Epithelial cell of esophagus (primary cell): ENCODE results near the gene MAPT.

Source experiments
- DNase-seq: peaks from one replicate; pipeline ENCODE4 v3.0.0; 2010; ENCODE audit warnings: low read depth
- H3K4me3 ChIP-seq: 2 replicates; pipeline ENCODE4 v1.5.1; 2011; ENCODE audit warnings: mild to moderate bottlenecking, low read length, control low read depth
- TF ChIP-seq, protein P1 (sequence below): IDR thresholded peaks from 2 replicates; pipeline ENCODE4 v1.5.1; 2011; ENCODE audit warnings: low read depth, mild to moderate bottlenecking, low read length, control low read depth, inconsistent platforms; ENCODE audit not compliant: insufficient read depth; ENCODE audit errors: missing control alignments

The MAPT gene

DNA sequence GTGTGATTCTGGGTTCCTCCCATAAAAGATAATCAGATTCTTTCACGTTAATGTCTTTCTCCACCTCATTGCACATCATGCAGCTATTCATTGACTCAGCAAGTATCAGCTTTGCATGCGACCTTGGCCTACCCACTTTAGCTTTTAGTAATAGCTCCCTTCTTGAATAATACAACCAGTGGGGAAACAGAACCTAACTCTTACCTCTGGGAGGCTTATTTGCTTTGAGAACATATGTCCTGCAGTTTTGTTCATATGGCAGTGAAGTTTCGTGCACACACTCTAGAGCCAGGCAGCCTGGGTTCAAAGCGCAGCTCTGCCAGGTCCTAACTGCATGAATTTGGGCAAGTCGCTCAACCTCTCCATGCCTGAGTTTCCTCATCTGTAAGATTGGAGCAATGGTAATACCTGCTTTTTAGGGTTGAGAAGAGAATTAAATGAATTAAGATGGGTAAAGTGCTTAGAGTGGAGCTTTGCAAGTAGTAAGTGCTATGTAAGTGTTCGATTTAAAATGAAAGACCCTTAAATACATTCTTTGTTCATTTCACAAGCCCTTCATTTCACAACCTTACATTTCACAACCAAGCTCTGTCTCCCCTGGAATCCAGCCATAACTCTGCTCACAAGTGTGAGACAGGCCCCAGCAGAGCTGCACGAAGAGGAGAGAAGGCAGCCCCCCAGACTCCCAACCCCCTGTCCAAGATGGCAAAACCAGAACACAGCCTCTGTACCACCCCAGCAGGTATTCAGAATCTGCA lies 29.3 kb downstream of the MAPT start:
- no peak for DNase-seq
- no peak overlapping the region for H3K4me3 ChIP-seq
- TF ChIP-seq, protein P1, sequence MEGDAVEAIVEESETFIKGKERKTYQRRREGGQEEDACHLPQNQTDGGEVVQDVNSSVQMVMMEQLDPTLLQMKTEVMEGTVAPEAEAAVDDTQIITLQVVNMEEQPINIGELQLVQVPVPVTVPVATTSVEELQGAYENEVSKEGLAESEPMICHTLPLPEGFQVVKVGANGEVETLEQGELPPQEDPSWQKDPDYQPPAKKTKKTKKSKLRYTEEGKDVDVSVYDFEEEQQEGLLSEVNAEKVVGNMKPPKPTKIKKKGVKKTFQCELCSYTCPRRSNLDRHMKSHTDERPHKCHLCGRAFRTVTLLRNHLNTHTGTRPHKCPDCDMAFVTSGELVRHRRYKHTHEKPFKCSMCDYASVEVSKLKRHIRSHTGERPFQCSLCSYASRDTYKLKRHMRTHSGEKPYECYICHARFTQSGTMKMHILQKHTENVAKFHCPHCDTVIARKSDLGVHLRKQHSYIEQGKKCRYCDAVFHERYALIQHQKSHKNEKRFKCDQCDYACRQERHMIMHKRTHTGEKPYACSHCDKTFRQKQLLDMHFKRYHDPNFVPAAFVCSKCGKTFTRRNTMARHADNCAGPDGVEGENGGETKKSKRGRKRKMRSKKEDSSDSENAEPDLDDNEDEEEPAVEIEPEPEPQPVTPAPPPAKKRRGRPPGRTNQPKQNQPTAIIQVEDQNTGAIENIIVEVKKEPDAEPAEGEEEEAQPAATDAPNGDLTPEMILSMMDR = no peak

DNA sequence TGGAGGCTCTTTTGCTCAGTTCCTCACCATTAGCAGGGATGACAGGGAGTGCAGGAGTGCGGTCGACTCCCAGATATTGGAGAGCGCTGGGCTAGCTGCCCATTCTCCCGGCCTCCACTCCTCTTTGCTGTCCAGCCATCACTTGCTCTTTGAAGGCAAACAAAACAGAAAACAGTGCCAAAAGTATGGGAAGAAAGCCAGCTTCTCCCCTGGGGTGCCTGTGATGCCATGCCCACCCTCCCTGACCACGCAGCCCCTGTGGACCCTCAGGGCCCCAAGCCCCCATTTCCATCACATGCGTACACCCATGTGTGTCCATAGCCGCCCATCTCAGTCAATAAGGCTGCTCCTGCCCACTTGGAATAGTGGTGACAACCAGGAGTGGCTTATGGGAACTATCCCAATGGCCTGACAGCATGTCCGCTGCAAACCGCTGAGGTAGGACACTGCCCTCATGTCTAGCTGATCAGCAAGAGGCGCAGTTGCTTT lies 30.0 kb downstream of the MAPT start:
- TF ChIP-seq, protein P1 = no peak
- no peak overlapping the region for H3K4me3 ChIP-seq
- no peak for DNase-seq

DNA sequence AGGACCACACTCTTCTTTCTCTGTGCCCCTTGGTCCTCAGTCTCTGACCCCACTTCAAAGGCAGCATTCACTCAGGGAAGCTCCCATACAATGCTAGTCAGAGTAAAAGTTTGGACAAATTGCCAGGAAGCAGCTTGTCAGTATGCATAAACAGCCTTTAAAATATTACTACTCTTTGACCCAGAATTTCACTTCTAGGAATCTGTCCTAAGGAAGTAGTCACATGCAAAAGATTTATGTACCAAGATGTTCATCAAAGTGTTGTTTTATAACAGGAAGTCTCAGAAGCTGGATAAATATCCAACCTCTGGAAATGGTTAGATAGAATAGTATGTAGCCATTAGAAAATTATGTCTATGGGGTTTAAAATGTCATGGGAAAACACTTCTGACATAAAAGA lies 31.0 kb downstream of the MAPT start:
- H3K4me3 ChIP-seq = no peak overlapping the region
- TF ChIP-seq, protein P1 = no peak
- DNase-seq = no peak

GRCh38 chr17:45927247-45927646 lies 32.9 kb downstream of the MAPT start:
- no peak for DNase-seq
- no peak overlapping the region for H3K4me3 ChIP-seq
- TF ChIP-seq, protein P1 = no peak

DNA sequence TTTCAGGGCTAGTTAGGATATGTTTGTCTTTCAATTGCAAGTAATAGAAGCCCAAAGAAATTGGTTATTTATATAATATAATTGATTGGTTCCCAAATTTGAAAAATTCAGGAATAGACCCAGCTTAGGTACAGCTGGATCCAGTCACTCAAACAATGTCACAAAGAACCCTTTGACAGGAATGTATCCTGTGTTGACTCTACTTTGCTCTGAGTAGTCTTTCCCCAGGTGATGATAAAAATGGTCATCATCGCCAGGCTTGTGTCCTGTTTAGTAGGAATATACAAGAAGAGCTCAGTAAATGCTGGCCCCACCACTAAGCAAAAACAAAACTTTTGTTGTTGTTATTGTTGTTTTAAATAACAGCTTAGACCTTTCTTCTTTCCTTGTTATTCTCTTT lies 35.0 kb downstream of the MAPT start:
- TF ChIP-seq, protein P1 = no peak
- no peak overlapping the region for H3K4me3 ChIP-seq
- DNase-seq = no peak

- TF ChIP-seq, protein P1 = no peak
- DNase-seq = no peak
- H3K4me3 ChIP-seq = no peak overlapping the region
Observed at GRCh38 chr17:45930420-45930951, 36.1 kb downstream of the MAPT start.
